Measurements from ENCODE around the gene STIM1.

GRCh38 chr11:3983101-3983500 lies 127.6 kb downstream of the STIM1 start:
- TF ChIP-seq, protein P1, sequence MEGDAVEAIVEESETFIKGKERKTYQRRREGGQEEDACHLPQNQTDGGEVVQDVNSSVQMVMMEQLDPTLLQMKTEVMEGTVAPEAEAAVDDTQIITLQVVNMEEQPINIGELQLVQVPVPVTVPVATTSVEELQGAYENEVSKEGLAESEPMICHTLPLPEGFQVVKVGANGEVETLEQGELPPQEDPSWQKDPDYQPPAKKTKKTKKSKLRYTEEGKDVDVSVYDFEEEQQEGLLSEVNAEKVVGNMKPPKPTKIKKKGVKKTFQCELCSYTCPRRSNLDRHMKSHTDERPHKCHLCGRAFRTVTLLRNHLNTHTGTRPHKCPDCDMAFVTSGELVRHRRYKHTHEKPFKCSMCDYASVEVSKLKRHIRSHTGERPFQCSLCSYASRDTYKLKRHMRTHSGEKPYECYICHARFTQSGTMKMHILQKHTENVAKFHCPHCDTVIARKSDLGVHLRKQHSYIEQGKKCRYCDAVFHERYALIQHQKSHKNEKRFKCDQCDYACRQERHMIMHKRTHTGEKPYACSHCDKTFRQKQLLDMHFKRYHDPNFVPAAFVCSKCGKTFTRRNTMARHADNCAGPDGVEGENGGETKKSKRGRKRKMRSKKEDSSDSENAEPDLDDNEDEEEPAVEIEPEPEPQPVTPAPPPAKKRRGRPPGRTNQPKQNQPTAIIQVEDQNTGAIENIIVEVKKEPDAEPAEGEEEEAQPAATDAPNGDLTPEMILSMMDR (IDR thresholded peaks at IDR 0.05; ENCODE audit: low read length) = no peak
- TF ChIP-seq EZH2 (IDR thresholded peaks at IDR 0.05; ENCODE audit: borderline replicate concordance, low read length) = no peak

Data from OCI-LY1 (cell line).